Stimulated activated CD4-positive, alpha-beta T cell treated with anti-CD3 and anti-CD28 coated beads, Interleukin-1b, Interleukin-23, amount 100 ng/mL, for 24 hours (primary cell): ENCODE data around the gene EXOC2.
"Not testable (repeated sequence)": the region's sequence is repeated elsewhere in the genome, so short reads cannot be mapped to it uniquely, and the experiment has no call there.

ENCODE experiments used
- DNase-seq, 4 experiments: peaks; one replicate each; pipeline ENCODE4 v3.0.0-alpha.2; 2020; ENCODE audit warnings: low read depth in 4 of 4, low spot score in 1 of 4

EXOC2 gene

GRCh38 chr6:641225-641985 is 51.5 kb downstream of the EXOC2 start:
- DNase-seq = no peak

GRCh38 chr6:636488-636887 is 56.5 kb downstream of the EXOC2 start:
- DNase-seq = peak in 1 of 4 experiments; percentile 2

- no peak for DNase-seq
Observed at GRCh38 chr6:635233-635632, 57.7 kb downstream of the EXOC2 start.

GRCh38 chr6:633611-634010 is 59.3 kb downstream of the EXOC2 start:
- DNase-seq = no peak

- no peak for DNase-seq
Observed at GRCh38 chr6:628766-629165, 64.2 kb downstream of the EXOC2 start.

GRCh38 chr6:626236-626635 is 66.7 kb downstream of the EXOC2 start:
- no peak for DNase-seq

- DNase-seq = no peak
Observed at GRCh38 chr6:624979-625378, 68.0 kb downstream of the EXOC2 start.

GRCh38 chr6:622462-622861 is 70.5 kb downstream of the EXOC2 start:
- no peak for DNase-seq

GRCh38 chr6:621931-622330 is 71.0 kb downstream of the EXOC2 start:
- no peak for DNase-seq

GRCh38 chr6:620950-621349 is 72.0 kb downstream of the EXOC2 start:
- no peak for DNase-seq

GRCh38 chr6:620166-620565 is 72.8 kb downstream of the EXOC2 start:
- no peak for DNase-seq

GRCh38 chr6:617456-618100 is 75.4 kb downstream of the EXOC2 start:
- DNase-seq = no peak

- DNase-seq = no peak
Observed at GRCh38 chr6:613981-614380, 79.0 kb downstream of the EXOC2 start.

- no peak for DNase-seq
Observed at GRCh38 chr6:611928-612327, 81.0 kb downstream of the EXOC2 start.

GRCh38 chr6:610882-611281 is 82.1 kb downstream of the EXOC2 start:
- DNase-seq = no peak

GRCh38 chr6:609905-610304 is 83.0 kb downstream of the EXOC2 start:
- no peak for DNase-seq

GRCh38 chr6:606829-607379 is 86.0 kb downstream of the EXOC2 start:
- no peak for DNase-seq

- DNase-seq = not testable (repeated sequence)
Observed at GRCh38 chr6:605895-606294, 87.0 kb downstream of the EXOC2 start.

GRCh38 chr6:604579-604978 is 88.4 kb downstream of the EXOC2 start:
- DNase-seq = no peak

- DNase-seq = no peak
Observed at GRCh38 chr6:603265-603664, 89.7 kb downstream of the EXOC2 start.

- no peak for DNase-seq
Observed at GRCh38 chr6:599576-600448, 93.1 kb downstream of the EXOC2 start.

- no peak for DNase-seq
Observed at GRCh38 chr6:593907-594212, 99.1 kb downstream of the EXOC2 start.
